Endothelial cell of umbilical vein (primary cell): ENCODE measurements around the gene GRM5. TPM values are rescaled to one million over a fixed set of nuclear protein-coding genes. Genes with fewer than 3 reads are reported as not detected.

Source experiments
- BruUV-seq: library from RNA; stranded (reverse); fragments of 400-500 nt; replicated peaks from 2 replicates; lab custom pipeline; 2021; lab: Mats Ljungman, UMichigan
- CTCF ChIA-PET: fragments of 300-600, 350-600 bp; sonication (Branson Sonifier 250); formaldehyde crosslinking; loops from one replicate; lab custom pipeline; 2021; ENCODE audit warnings: antibody characterized with exemption, inconsistent platforms; lab: Charles Lee
- POLR2A ChIA-PET: fragments of 300-600, 350-600 bp; sonication (Branson Sonifier 250); formaldehyde crosslinking; loops from one replicate; lab custom pipeline; 2021; ENCODE audit warnings: antibody characterized with exemption, inconsistent platforms; lab: Charles Lee
- DNase-seq: peaks from one replicate; pipeline ENCODE4 v3.0.0-alpha.2; 2011; ENCODE audit warnings: low read depth, low spot score
- FAIRE-seq: peaks from 2 replicates; lab custom pipeline; 2011; peaks lifted over from hg19 to GRCh38; lab: Jason Lieb, UNC
- H2AFZ ChIP-seq: 2 replicates; pipeline ENCODE4 v1.6.0; 2012; ENCODE audit warnings: low read depth, low read length, control low read depth, inconsistent platforms
- H3K27ac ChIP-seq: 2 replicates; pipeline ENCODE4 v1.5.1; 2011; ENCODE audit warnings: low read depth, mild to moderate bottlenecking, control low read depth, low read length, moderate library complexity; ENCODE audit not compliant: insufficient read depth
- H3K27me3 ChIP-seq, 2 experiments: 2 replicates each; pipeline versions ENCODE4 v1.6.0 to v1.6.1; 2011; ENCODE audit warnings: low read length in 2 of 2, mixed read lengths in 1 of 2; ENCODE audit not compliant: control insufficient read depth in 2 of 2, insufficient read depth in 2 of 2
- H3K36me3 ChIP-seq, 2 experiments: 2 replicates in 1 of 2; 3 replicates in 1 of 2; pipeline ENCODE4 v1.5.1; 2011; ENCODE audit warnings: low read length in 2 of 2, mild to moderate bottlenecking in 1 of 2, moderate library complexity in 1 of 2; ENCODE audit not compliant: control insufficient read depth in 2 of 2, insufficient read depth in 2 of 2; ENCODE audit errors: extremely low read depth in 1 of 2
- H3K4me1 ChIP-seq: 3 replicates; pipeline ENCODE4 v1.5.1; 2011; ENCODE audit warnings: mild to moderate bottlenecking, low read length; ENCODE audit not compliant: control insufficient read depth, insufficient read depth; ENCODE audit errors: extremely low read depth
- H3K4me2 ChIP-seq: 2 replicates; pipeline ENCODE4 v1.6.1; 2011; ENCODE audit warnings: low read length, control low read depth, mixed read lengths; ENCODE audit not compliant: insufficient read depth
- H3K4me3 ChIP-seq, 3 experiments: fragments of 200-600 bp in 1 of 3; sonication (generic), shearing (Covaris generic) in 1 of 3; replicated peaks in 1 of 3; 2 replicates each; pipeline ENCODE4 v1.5.1; 2011 to 2016; ENCODE audit warnings: control low read depth in 3 of 3, low read length in 3 of 3, mild to moderate bottlenecking in 2 of 3, inconsistent platforms in 1 of 3, low read depth in 1 of 3, moderate library complexity in 1 of 3; ENCODE audit not compliant: insufficient read depth in 1 of 3
- H3K79me2 ChIP-seq: 2 replicates; pipeline ENCODE4 v1.6.0; 2012; ENCODE audit warnings: low read length, inconsistent platforms; ENCODE audit not compliant: control insufficient read depth, insufficient read depth
- H3K9ac ChIP-seq: replicated peaks from 2 replicates; pipeline ENCODE3; 2011; ENCODE audit warnings: low read length, control low read depth; ENCODE audit not compliant: insufficient read depth; ENCODE audit errors: extremely low read depth
- H3K9me1 ChIP-seq: replicated peaks from 3 replicates; pipeline ENCODE4 v1.6.0; 2011; ENCODE audit warnings: mild to moderate bottlenecking, low read length; ENCODE audit not compliant: control insufficient read depth, insufficient read depth; ENCODE audit errors: extremely low read depth
- H3K9me3 ChIP-seq: replicated peaks from 2 replicates; pipeline ENCODE4 v1.5.1; 2012; ENCODE audit warnings: low read length, inconsistent platforms; ENCODE audit not compliant: control insufficient read depth, insufficient read depth
- H4K20me1 ChIP-seq: replicated peaks from 2 replicates; pipeline ENCODE3; 2011; ENCODE audit warnings: mild to moderate bottlenecking, low read length; ENCODE audit not compliant: control insufficient read depth, insufficient read depth; ENCODE audit errors: extremely low read depth
- CTCF ChIP-seq, 2 donors: IDR thresholded peaks; 1 replicate in 1 of 2; 2 replicates in 1 of 2; pipeline ENCODE4 v1.5.1; 2011; ENCODE audit warnings: low read length in 2 of 2, mild to moderate bottlenecking in 2 of 2, moderate library complexity in 2 of 2, control low read depth in 1 of 2, inconsistent platforms in 1 of 2, low read depth in 1 of 2; ENCODE audit not compliant: insufficient read depth in 1 of 2; ENCODE audit errors: extremely low read depth in 1 of 2
- EZH2 ChIP-seq: IDR thresholded peaks from 2 replicates; pipeline ENCODE4 v1.6.1; 2012; ENCODE audit warnings: borderline replicate concordance, low read depth, mild to moderate bottlenecking, moderate library complexity, low read length, inconsistent platforms; ENCODE audit not compliant: severe bottlenecking
- FOS ChIP-seq: IDR thresholded peaks from 2 replicates; pipeline ENCODE4 v1.6.1; 2011; ENCODE audit warnings: mild to moderate bottlenecking, low read length, moderate library complexity, borderline replicate concordance; ENCODE audit not compliant: insufficient read depth
- GATA2 ChIP-seq: IDR thresholded peaks from 2 replicates; pipeline ENCODE4 v1.7.0; 2011; ENCODE audit warnings: low read depth, mild to moderate bottlenecking, moderate library complexity, mixed read lengths, low read length; ENCODE audit not compliant: insufficient read length, insufficient read depth
- JUN ChIP-seq: IDR thresholded peaks from 2 replicates; pipeline ENCODE4 v1.6.1; 2011; ENCODE audit warnings: borderline replicate concordance, low read depth; ENCODE audit not compliant: insufficient read length, insufficient read depth
- MYC ChIP-seq: IDR thresholded peaks from one replicate; pipeline ENCODE4 v1.6.1; 2011; ENCODE audit warnings: mild to moderate bottlenecking, low read depth, low read length
- POLR2A ChIP-seq: IDR thresholded peaks from 2 replicates; pipeline ENCODE4 v1.6.1; 2012; ENCODE audit warnings: low read depth, mild to moderate bottlenecking, control low read depth, low read length
- POLR2AphosphoS5 ChIP-seq: IDR thresholded peaks from 2 replicates; pipeline ENCODE4 v1.6.1; 2012; ENCODE audit warnings: low read depth, mild to moderate bottlenecking, control low read depth, low read length, moderate library complexity; ENCODE audit not compliant: insufficient read depth
- dilution Hi-C: fragments of 300-500 bp; cut with MboI; formaldehyde crosslinking; loops from one replicate; pipeline ENCODE4 v1.15.0; 2019; ENCODE audit warnings: low sequenced_read_pairs; ENCODE audit not compliant: extremely low pct_ligation_motif_present
- intact Hi-C: fragments of 100-400 bp; cut with micrococcal nuclease; formaldehyde crosslinking; loops from one replicate; pipeline ENCODE4 v1.10.0; 2022
- polyA plus RNA-seq, 4 experiments: library from polyadenylated mRNA; depleted of rRNA in 3 of 4; stranded (reverse) in 3 of 4; unstranded in 1 of 4; fragments of >200 nt; gene quantifications; 2 replicates each; pipeline versions ENCODE4 v1.2.1 to v1.2.3, GENCODE V29; 2011 to 2012; ENCODE audit warnings: missing spikeins in 1 of 4
- total RNA-seq: library from RNA; stranded (reverse); gene quantifications from 2 replicates; pipeline ENCODE4 v1.2.3, GENCODE V29; 2021
- TF ChIP-seq, protein P1 (sequence below): IDR thresholded peaks from 2 replicates; pipeline ENCODE4 v1.6.1; 2011; ENCODE audit not compliant: insufficient read depth, insufficient read length

Gene GRM5
- total and polyA plus RNA-seq, 2 donors (not counting 3 experiments of a cell fraction or from before 2014, with no cell fraction given) = 0.10 to 0.11 TPM

DNA sequence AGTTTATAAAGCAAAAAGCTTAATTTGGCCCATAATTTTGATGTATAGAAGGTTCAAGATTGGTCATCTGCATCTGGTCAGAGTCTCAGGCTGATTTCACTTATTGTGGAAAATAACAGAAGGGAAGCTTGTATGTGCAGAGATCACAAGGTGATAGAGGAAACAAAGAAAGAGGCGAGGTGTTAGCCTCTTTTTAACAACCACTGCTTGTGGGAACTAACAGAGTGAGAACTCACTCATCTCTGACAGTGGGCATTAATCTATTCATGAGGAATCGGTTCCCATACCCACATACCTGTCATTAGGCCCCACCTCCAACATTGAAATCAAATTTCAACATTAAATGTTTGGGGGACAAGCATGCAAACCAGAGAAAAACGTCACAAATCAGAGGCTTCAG is 250.3 kb downstream of the GRM5 start:
- TF ChIP-seq, protein P1, sequence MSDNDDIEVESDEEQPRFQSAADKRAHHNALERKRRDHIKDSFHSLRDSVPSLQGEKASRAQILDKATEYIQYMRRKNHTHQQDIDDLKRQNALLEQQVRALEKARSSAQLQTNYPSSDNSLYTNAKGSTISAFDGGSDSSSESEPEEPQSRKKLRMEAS = no peak
- TF ChIP-seq POLR2A (no peak), CTCF (IDR thresholded peaks at IDR 0.05; ENCODE audit: extremely low read depth in 1 of 2, insufficient read depth in 1 of 2, low read depth in 1 of 2, low read length in 2 of 2) (no peak), POLR2AphosphoS5 (no peak), GATA2 (no peak), FOS (no peak), JUN (no peak), MYC (no peak), EZH2 (no peak)
- ChIA-PET CTCF (interaction anchor here (0.7 kb wide), 1 partner anchor 1414 kb away, joined by 3 read pairs; no protein-coding TSS in a partner anchor), POLR2A (no interaction called here)
- Histone ChIP-seq H3K9ac (no peak overlapping the region), H3K79me2 (no peaks in the 10 kb centered on the region), H3K36me3 (no peaks in the 10 kb centered on the region), H3K9me3 (no peaks in the 10 kb centered on the region), H3K4me2 (no peak overlapping the region), H3K4me3 (no peak overlapping the region), H3K4me1 (no peaks in the 10 kb centered on the region), H3K27ac (no peak overlapping the region), H3K27me3 (no peaks in the 10 kb centered on the region), H3K9me1 (no peaks in the 10 kb centered on the region), H2AFZ (no peak overlapping the region), H4K20me1 (no peaks in the 10 kb centered on the region)
- no TSS peak for BruUV-seq
- DNase-seq (no peak), FAIRE-seq (no peak)
- intact Hi-C loops = no loop called here
- dilution Hi-C loops = no loop called here
